GM19452 (cell line): ENCODE measurements around the gene HSPB2.
A peak's percentile ranks its signal among the peaks of the same experiment; 100 is the strongest.

Experiments
- ATAC-seq: cut with Tn5 transposase; IDR thresholded peaks from one replicate; pipeline ENCODE4 v1.9.1; 2021; ENCODE audit not compliant: unreplicated experiment

HSPB2 gene

GRCh38 chr11:111937461-111937769 is 24.9 kb downstream of the HSPB2 start:
- no peak for ATAC-seq

GRCh38 chr11:111937844-111938243 is 25.3 kb downstream of the HSPB2 start:
- no peak for ATAC-seq

- peak; percentile 80 for ATAC-seq
These were observed 26.2 kb downstream of the HSPB2 start for GRCh38 chr11:111938687-111939160.

- no peak for ATAC-seq
These were observed 27.5 kb downstream of the HSPB2 start for GRCh38 chr11:111939836-111940604.

GRCh38 chr11:111941963-111942362 is 29.4 kb downstream of the HSPB2 start:
- no peak for ATAC-seq

GRCh38 chr11:111942829-111943228 is 30.3 kb downstream of the HSPB2 start:
- no peak for ATAC-seq

- no peak for ATAC-seq
These were observed 31.6 kb downstream of the HSPB2 start for GRCh38 chr11:111944139-111944538.

GRCh38 chr11:111944651-111945051 is 32.1 kb downstream of the HSPB2 start:
- no peak for ATAC-seq

GRCh38 chr11:111945198-111945597 is 32.7 kb downstream of the HSPB2 start:
- no peak for ATAC-seq

- no peak for ATAC-seq
These were observed 34.0 kb downstream of the HSPB2 start for GRCh38 chr11:111946499-111946898.

GRCh38 chr11:111947143-111947542 is 34.6 kb downstream of the HSPB2 start:
- ATAC-seq, result no peak

GRCh38 chr11:111949519-111950426 is 37.2 kb downstream of the HSPB2 start:
- no peak for ATAC-seq

- ATAC-seq, result no peak
These were observed 39.0 kb downstream of the HSPB2 start for GRCh38 chr11:111951565-111951964.

GRCh38 chr11:111954154-111954553 is 41.6 kb downstream of the HSPB2 start:
- ATAC-seq, result no peak

GRCh38 chr11:111957663-111958444 is 45.3 kb downstream of the HSPB2 start:
- no peak for ATAC-seq

- ATAC-seq, result no peak
These were observed 48.4 kb downstream of the HSPB2 start for GRCh38 chr11:111960916-111961315.

GRCh38 chr11:111961389-111962300 is 49.1 kb downstream of the HSPB2 start:
- no peak for ATAC-seq
